Measurements from ENCODE around the gene PRRT1. TPM values are rescaled to one million over a fixed set of nuclear protein-coding genes. Genes with fewer than 3 reads are reported as not detected.
"Not testable (repeated sequence)": the region's sequence is repeated elsewhere in the genome, so short reads cannot be mapped to it uniquely, and the experiment has no call there.

PRRT1 gene
- total RNA-seq, 1 experiment from 2014 or later: 0.51 TPM

- in situ Hi-C loops (cut with HindIII; ENCODE audit: low sequenced_read_pairs): no loop called here
- DNase-seq (ENCODE audit: low spot score): peak; percentile 72
Observed at GRCh38 chr6:32154514-32155161, 2.9 kb upstream of the PRRT1 start.

DNA sequence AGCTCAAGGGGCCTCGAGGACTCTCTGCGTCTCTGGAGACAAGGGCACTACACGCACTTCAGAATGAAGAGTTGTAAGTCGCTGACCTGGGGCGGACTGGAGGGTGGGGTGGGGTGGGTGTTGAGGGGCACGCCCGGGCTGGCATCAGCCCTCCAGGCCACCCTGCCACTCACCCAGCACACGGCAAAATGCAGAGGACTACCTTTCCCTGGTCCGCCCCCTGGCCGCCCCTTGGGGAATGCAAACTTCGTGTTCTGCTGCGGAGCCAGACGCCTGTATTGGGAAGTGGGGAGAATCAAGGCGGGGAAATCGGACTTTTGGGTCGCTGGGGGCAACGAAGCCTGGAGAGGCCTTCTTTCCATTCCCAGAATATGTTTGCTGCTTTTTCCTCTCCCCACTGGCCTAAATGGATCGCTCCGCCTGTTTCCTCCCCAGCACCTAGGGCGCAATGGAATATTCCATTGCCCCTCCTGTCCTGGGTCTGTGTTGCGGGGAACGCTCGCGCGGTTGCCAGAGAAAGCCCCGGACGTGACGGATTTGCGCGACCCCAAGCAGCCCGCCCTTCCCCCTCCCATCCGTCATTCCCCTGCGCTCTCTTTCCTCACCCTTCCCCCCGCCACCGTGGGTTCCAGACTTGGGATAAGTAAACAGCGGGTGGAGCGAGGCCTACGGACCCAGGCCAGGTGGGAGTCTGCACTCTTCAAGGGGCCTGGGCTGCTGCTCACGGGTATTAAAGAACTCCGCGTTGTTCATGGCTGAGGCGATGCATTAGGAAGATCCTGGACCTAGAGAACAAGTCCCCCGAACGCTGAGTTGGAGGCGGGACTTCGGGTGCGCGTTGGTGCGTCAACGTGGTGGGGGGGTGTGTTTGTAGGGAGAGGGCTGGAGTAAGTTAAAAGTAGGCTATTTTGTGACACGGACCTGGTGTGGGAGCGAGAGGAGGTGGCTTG, 2.1 kb upstream of the PRRT1 start, which contains the start of gene PPT2:
TSS of gene PPT2 (plus strand) at position 578 of the 950 bp plus-strand sequence. CDS start 454 bp downstream, outside the sequence.
- peak; percentile 95 for DNase-seq (ENCODE audit: low spot score)
- in situ Hi-C loops (cut with HindIII; ENCODE audit: low sequenced_read_pairs): no loop called here

- peak; percentile 75 for DNase-seq (ENCODE audit: low spot score)
- in situ Hi-C loops (cut with HindIII; ENCODE audit: low sequenced_read_pairs): no loop called here
Observed at GRCh38 chr6:32152769-32153563, 1.2 kb upstream of the PRRT1 start.

DNA sequence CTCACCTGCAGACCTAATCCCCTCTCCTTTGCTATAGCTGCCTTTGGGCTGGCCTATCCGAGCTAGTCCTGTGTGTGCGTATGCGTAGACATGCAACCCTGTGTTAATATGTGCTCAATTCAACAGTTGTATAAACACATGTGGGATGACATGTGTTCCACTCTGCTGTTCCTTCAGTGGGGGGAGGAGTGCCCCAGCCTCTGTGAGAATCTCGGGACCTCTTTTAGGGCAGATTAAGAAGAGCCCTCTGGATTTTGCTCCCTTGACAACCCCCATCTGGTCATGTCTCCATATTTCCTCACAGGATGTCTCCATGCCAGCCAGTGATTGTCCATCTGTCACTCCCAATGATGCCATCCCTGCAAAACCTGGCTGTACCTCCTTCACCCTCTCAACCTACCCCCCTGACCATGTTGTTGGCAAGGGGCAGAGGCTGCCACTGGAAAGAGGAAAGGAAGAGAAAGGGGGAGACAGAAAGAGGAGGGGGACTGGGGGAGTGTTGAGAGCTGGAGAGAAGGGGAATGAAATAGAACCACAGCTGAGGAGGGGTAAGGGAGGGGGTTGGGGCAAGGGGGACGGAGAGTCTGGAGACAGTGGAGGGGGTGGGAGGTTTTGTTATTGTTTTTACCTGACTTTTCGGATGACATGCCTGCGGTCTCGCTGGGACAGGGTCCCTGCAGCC, 417 bp downstream of the PRRT1 start:
- in situ Hi-C loops (cut with HindIII; ENCODE audit: low sequenced_read_pairs): no loop called here
- peak; percentile 95 for DNase-seq (ENCODE audit: low spot score)

- DNase-seq (ENCODE audit: low spot score): peak; percentile 20
- in situ Hi-C loops (cut with HindIII; ENCODE audit: low sequenced_read_pairs): no loop called here
Observed at GRCh38 chr6:32149932-32150870, 1.5 kb downstream of the PRRT1 start.

DNA sequence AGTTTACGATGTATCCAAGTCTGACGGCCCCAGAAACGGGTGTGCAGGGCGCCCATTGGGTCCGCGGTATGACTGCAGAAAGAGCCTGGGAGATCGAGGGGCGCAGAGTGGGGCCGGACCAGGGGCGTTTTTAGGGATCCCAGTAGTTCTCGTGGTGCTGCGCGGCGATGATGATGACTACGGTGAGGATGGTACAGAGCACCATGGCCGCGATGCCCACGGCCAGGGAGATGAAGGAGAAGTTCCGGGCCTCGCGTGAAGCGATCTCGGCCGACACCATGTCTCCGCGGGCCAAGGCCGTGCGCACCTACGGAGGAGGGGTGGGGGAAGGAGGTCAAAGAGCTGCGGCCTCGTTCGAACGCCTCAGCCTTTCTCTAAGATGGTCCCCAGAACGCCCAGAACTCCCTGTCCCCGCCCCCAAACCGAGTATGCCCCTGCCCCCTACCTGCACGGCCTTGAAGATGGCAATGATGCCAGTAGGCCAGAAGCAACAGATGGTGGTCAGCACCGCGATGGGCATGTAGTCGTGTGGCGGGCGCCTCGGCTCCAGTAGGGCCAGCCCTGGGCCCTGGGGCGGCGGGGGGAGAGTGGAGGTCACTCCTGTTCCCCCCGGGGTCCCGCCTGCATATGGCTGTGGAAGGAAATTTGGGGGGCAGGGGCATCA, 2.5 kb downstream of the PRRT1 start:
- in situ Hi-C loops (cut with HindIII; ENCODE audit: low sequenced_read_pairs): no loop called here
- DNase-seq (ENCODE audit: low spot score): no peak

DNA sequence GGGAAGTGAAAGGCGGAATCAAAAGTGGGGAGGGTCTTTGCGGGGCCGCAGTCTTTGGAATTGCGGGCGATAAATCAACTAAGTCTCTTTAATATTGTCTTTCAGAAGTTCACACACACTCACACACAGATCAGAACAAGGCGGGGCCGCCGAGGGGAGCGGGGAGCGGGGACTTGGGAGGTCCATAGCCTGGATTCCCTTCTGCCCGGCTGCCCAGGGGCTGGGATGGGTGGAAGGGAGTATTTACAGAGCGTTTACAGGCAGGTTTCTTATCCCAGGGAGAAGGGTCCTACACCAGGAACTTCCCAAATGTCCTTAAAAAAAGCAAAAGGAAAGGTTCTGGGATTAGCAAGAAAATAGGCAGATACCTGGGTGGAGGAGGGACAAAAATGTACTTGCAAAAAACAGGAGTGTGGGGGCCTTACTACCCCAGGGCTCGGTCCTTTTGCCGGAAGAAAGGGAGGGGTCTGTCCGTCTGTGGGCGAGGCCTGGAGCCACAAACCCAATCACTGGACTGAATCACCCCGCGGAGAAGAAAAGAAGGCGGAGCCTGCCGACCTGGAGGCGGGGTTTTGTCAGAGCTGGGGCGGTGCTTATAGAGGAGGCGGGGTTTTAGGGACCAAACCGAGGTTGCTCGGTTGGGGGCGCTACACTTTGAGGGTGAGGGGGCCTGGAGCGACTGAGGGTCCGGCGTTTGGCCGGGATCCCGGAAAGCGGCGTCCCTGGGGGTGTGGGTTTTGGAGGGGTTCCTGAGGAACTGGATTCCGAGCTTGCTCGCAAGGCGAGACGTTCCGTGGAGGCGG, 3.2 kb downstream of the PRRT1 start:
- no peak for DNase-seq (ENCODE audit: low spot score)

DNA sequence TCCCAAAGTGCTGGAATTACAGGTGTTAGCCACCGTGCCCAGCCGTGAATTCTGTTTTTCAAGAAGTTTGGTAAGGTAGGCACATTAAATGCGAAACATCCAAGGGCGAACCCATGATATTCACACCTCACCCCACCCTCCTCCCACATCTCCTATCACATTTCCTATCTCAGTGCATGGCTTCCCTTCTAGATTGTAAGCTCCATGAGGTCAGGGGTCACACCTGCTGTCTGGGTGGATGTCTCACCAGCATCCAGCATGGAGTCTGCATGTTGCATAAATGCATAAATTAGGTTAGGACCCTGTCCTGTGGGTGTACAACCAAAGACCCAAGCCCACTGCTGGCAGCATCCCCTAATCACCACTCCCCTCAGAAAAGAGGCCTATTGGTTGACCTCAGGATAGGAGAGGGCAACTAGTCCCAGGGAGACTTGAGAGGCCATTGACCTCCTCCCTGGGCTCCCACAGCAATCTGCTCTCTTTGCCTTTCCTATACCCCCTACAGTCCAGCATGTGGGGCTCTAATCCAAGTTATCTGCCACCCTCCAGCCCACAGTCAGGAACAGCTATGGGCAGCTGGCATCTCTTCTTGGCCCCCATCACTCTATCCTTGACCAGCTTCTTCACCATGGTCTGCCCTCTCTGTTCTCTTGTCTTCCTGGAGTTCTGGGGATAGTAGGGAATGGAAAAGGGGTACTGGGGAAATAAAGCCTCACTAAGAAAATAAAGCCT, 4.2 kb downstream of the PRRT1 start:
- in situ Hi-C loops (cut with HindIII; ENCODE audit: low sequenced_read_pairs): no loop called here
- no peak for DNase-seq (ENCODE audit: low spot score)

More for the DNA sequence above, 3.2 kb downstream of the PRRT1 start:
- in situ Hi-C loops (cut with HindIII; ENCODE audit: low sequenced_read_pairs): no loop called here

DNA sequence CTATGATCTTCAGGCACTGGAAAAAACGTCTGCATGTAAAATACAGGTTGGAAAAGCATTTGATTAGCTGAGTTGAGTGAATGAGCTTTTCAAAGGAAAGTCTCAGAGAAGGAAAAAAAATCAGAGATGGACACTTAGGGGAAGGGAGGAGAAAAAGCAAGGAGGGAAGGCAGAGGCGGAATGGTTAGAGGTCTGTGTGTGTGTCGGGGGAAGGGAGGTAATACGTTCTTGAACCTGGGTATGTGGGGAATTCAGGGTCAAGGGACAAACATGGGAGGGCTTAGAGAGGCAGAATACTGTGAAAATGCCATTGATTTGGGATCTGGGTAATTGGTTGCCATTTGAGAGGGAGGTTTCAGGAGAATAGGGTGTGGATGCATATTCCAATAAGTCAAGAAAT, 5.1 kb downstream of the PRRT1 start:
- no peak for DNase-seq (ENCODE audit: low spot score)
- in situ Hi-C loops (cut with HindIII; ENCODE audit: low sequenced_read_pairs): no loop called here

- in situ Hi-C loops (cut with HindIII; ENCODE audit: low sequenced_read_pairs): no loop called here
Observed at GRCh38 chr6:32146287-32146686, 5.5 kb downstream of the PRRT1 start.

GRCh38 chr6:32144238-32144637, 7.5 kb downstream of the PRRT1 start:
- DNase-seq (ENCODE audit: low spot score); in situ Hi-C loops (cut with HindIII; ENCODE audit: low sequenced_read_pairs): not testable (repeated sequence)

More at GRCh38 chr6:32146287-32146686, 5.5 kb downstream of the PRRT1 start:
- DNase-seq (ENCODE audit: low spot score): no peak

DNA sequence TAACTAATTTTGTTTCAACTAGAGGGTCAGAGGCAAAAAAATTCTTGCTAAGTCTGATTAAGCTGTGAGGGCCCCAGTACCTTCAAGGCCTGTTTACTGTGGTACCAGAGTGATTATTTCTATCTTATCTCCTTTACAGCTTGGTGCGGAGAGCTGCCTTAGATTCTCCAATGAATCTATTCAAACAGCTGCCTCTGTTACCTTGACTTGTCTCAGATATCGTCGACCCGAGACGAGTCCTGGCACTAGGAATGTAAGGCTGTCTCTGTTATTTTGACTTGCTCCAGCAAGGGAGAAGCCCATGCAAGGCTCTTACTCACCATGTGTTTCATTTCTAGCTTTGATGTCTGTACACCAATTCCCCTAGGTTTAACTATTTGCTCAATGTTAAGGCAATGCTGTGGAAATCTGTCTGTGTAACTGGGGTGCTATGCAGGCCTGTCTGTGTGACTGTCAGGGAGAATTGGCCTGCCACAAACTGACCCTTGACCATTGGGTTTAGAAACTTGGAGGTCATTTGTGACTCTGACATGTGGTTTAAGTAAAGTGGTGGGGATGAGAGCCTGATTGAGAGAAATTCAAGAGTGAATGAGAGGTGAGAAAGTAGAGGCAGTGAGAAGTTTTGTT, 11.2 kb downstream of the PRRT1 start:
- in situ Hi-C loops (cut with HindIII; ENCODE audit: low sequenced_read_pairs): no loop called here
- no peak for DNase-seq (ENCODE audit: low spot score)

DNA sequence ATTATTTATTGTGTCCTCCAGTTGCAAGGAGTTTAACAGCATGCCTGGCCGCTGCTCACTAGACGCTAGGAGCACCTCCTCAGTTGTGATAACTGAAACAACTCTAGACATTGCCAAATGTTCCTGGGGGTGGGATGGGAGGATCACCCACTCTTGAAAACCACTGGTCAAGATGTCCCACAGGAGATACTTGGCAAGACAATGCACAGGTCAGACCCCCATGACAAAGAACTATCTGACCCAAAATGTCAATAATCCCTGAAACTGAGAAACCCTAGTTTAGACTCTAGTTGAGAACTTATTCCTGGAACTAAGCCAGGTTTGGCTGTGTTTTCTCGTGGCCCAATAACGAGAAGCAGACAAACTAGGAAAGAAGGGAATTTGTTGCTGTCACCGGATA, 12.1 kb downstream of the PRRT1 start:
- no peak for DNase-seq (ENCODE audit: low spot score)
- in situ Hi-C loops (cut with HindIII; ENCODE audit: low sequenced_read_pairs): no loop called here

DNA sequence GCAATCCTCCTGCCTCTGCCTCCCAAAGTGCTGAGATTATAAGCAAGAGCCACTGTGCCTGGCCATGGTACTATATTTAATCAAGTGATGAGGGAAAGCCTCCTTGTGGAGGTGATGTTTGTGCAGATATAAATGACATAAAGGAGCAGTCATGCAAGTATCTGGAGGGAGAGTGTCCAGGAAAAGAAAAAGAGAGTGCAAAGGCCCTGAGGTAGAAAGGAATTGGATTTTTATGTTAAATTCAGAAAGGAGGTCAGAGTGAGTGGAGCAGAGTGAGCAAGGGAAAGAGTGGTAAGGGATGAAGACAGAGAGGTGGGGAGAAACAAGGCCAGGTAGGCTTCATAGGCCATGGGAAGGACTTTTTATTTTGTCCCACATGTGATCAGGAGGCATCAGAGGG, 14.3 kb downstream of the PRRT1 start:
- DNase-seq (ENCODE audit: low spot score): no peak
- in situ Hi-C loops (cut with HindIII; ENCODE audit: low sequenced_read_pairs): no loop called here

DNA sequence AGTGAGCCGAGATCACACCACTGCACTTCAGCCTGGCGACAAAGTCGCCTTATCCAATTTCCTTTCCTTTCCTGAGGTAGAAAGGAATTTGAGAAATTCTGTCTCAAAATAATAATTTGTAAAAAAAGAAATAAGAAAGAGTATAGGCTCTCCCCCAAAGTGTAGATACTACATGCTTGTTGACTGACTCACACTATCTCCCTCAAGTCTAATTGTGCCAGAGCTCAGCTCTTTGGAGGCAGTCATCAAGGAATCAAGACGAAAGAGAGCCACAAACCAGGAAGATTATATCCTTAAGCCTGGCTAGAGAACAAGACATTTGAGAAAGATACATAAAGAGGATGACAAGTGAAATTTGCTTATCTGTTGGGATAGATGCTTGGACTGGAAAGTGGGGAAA, 18.0 kb downstream of the PRRT1 start:
- in situ Hi-C loops (cut with HindIII; ENCODE audit: low sequenced_read_pairs): no loop called here
- DNase-seq (ENCODE audit: low spot score): no peak

- in situ Hi-C loops (cut with HindIII; ENCODE audit: low sequenced_read_pairs): no loop called here
- DNase-seq (ENCODE audit: low spot score): no peak
Observed at GRCh38 chr6:32132110-32132509, 19.6 kb downstream of the PRRT1 start.
